Measurements from ENCODE around the gene PEX14.

DNA sequence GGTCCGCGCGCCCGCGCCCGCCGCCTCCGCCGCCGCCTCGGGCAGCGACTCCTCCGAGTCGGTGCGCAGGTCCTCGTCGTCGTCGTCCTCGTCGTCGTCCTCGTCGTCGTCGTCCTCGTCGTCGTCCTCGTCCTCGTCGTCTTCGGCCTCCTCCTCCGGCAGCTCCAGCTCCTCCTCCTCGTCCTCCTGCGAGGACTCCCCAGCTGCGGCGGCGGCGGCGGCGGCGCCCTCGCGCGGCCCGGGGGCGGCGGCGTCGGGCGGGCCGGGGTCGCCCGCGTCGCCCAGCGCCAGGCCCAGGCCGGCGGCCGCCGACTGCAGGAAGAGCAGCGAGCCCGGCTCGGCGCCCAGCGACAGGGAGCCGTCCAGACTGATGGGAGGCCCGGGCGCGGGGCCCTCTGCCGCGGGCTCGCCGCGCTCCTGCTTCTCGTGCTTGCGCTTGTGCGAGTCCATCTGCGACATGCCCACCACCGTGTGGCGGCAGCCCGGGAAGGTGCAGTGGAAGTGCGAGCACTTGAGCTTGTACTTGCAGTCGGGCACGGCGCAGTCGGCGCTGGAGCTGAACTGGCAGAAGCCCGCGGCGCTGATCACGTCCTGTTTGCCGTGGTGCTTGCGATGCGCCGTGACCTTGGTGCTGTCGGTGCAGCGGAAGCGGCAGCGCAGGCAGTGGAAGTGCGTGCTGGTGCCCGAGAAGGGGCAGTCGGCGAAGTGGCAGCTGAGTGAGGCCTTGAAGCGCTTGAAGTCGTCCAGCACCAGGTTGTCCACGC is 164.4 kb downstream of the PEX14 start:
- TF ChIP-seq EZH2phosphoT487 (conservative IDR thresholded peaks at IDR 0.05; ENCODE audit: low read length) = no peak
- TF ChIP-seq, protein P1, sequence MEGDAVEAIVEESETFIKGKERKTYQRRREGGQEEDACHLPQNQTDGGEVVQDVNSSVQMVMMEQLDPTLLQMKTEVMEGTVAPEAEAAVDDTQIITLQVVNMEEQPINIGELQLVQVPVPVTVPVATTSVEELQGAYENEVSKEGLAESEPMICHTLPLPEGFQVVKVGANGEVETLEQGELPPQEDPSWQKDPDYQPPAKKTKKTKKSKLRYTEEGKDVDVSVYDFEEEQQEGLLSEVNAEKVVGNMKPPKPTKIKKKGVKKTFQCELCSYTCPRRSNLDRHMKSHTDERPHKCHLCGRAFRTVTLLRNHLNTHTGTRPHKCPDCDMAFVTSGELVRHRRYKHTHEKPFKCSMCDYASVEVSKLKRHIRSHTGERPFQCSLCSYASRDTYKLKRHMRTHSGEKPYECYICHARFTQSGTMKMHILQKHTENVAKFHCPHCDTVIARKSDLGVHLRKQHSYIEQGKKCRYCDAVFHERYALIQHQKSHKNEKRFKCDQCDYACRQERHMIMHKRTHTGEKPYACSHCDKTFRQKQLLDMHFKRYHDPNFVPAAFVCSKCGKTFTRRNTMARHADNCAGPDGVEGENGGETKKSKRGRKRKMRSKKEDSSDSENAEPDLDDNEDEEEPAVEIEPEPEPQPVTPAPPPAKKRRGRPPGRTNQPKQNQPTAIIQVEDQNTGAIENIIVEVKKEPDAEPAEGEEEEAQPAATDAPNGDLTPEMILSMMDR (IDR thresholded peaks at IDR 0.05; ENCODE audit: insufficient read depth, low read length, poor library complexity, severe bottlenecking) = no peak
